Measurements from ENCODE around the gene IGF2R.
"Not testable (repeated sequence)": the region's sequence is repeated elsewhere in the genome, so short reads cannot be mapped to it uniquely, and the experiment has no call there.

The IGF2R gene

GRCh38 chr6:160102956-160103824, 134.3 kb downstream of the IGF2R start:
- DNase-seq = peak in 1 of 2 donors; percentile 23

GRCh38 chr6:160103825-160104100, 134.9 kb downstream of the IGF2R start:
- DNase-seq = no peak

- DNase-seq = no peak
Observed at GRCh38 chr6:160104821-160105517, 136.1 kb downstream of the IGF2R start.

GRCh38 chr6:160106010-160106409, 137.1 kb downstream of the IGF2R start:
- no peak for DNase-seq

GRCh38 chr6:160106701-160107100, 137.8 kb downstream of the IGF2R start:
- no peak for DNase-seq

GRCh38 chr6:160108077-160108476, 139.2 kb downstream of the IGF2R start:
- no peak for DNase-seq

- DNase-seq = no peak
Observed at GRCh38 chr6:160110586-160111123, 141.8 kb downstream of the IGF2R start.

- no peak for DNase-seq
Observed at GRCh38 chr6:160111806-160112205, 142.9 kb downstream of the IGF2R start.

GRCh38 chr6:160112628-160113299, 143.9 kb downstream of the IGF2R start:
- no peak for DNase-seq

- not testable (repeated sequence) for DNase-seq
Observed at GRCh38 chr6:160114536-160114935, 145.7 kb downstream of the IGF2R start.

GRCh38 chr6:160115421-160115820, 146.5 kb downstream of the IGF2R start:
- no peak for DNase-seq

- no peak for DNase-seq
Observed at GRCh38 chr6:160116411-160116810, 147.5 kb downstream of the IGF2R start.

- DNase-seq = no peak
Observed at GRCh38 chr6:160117137-160117536, 148.3 kb downstream of the IGF2R start.

GRCh38 chr6:160118620-160119229, 149.8 kb downstream of the IGF2R start:
- no peak for DNase-seq

GRCh38 chr6:160120087-160120486, 151.2 kb downstream of the IGF2R start:
- no peak for DNase-seq

- no peak for DNase-seq
Observed at GRCh38 chr6:160121558-160121957, 152.7 kb downstream of the IGF2R start, which contains the start of gene SLC22A1. TSS of gene SLC22A1 (plus strand) at chr6:160121815. CDS start at chr6:160121936, 121 bp downstream.

GRCh38 chr6:160121981-160122380, 153.1 kb downstream of the IGF2R start:
- DNase-seq = no peak

- DNase-seq = no peak
Observed at GRCh38 chr6:160122744-160123143, 153.9 kb downstream of the IGF2R start.

GRCh38 chr6:160124007-160124406, 155.1 kb downstream of the IGF2R start:
- DNase-seq = no peak

GRCh38 chr6:160124605-160125004, 155.7 kb downstream of the IGF2R start:
- no peak for DNase-seq

- not testable (repeated sequence) for DNase-seq
Observed at GRCh38 chr6:160125105-160125504, 156.2 kb downstream of the IGF2R start.

GRCh38 chr6:160127270-160128124, 158.6 kb downstream of the IGF2R start:
- DNase-seq = no peak

Data from inflammatory macrophage treated with lipopolysaccharide for 1 hour (primary cell).